HuH-7 (cell line): ENCODE measurements around the gene TSHZ2.
"Not testable (repeated sequence)": the region's sequence is repeated elsewhere in the genome, so short reads cannot be mapped to it uniquely, and the experiment has no call there.

Source experiments
- DNase-seq: peaks from one replicate; pipeline ENCODE4 v3.0.0; 2011; ENCODE audit warnings: low spot score

Gene TSHZ2

GRCh38 chr20:52996130-52996529, 24.0 kb downstream of the TSHZ2 start:
- no peak for DNase-seq

DNA sequence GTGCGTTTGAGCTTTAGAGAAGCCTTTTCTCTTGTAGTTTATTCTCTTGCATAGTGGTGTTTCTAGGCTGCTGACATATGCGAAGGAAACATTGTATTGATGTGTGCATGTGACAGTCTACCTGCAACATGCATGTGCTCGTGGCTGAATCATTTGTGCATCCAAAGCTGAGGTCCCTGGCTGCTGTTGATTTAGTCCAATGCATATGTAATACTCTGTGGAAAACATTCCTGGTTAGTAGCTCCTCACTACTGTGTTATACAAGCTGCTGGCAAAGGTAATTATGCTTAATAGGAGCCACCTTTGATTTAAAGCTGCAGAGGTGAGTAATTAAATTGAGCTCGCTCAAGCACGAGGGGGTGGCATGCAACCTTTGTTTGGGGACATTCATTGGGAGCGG, 24.5 kb downstream of the TSHZ2 start:
- DNase-seq, result no peak

DNA sequence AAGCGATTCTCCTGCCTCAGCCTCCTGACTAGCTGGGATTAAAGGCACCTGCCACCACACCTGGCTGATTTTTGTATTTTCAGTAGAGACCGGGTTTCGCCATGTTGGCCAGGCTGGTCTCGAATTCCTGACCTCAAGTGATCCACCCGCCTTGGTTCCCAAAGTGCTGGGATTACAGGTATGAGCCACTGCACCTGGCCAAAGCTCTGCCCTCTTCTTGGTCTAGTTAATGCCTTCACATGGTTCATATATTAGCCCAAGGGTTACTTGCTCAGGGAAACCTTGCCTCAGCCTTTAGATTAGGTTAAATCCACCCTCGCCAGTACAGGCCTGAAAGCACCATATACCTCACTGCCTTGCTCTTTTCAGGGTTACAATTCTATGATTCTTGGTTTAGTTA, 26.1 kb downstream of the TSHZ2 start:
- no peak for DNase-seq

GRCh38 chr20:52999040-52999439, 26.9 kb downstream of the TSHZ2 start:
- DNase-seq, result no peak

DNA sequence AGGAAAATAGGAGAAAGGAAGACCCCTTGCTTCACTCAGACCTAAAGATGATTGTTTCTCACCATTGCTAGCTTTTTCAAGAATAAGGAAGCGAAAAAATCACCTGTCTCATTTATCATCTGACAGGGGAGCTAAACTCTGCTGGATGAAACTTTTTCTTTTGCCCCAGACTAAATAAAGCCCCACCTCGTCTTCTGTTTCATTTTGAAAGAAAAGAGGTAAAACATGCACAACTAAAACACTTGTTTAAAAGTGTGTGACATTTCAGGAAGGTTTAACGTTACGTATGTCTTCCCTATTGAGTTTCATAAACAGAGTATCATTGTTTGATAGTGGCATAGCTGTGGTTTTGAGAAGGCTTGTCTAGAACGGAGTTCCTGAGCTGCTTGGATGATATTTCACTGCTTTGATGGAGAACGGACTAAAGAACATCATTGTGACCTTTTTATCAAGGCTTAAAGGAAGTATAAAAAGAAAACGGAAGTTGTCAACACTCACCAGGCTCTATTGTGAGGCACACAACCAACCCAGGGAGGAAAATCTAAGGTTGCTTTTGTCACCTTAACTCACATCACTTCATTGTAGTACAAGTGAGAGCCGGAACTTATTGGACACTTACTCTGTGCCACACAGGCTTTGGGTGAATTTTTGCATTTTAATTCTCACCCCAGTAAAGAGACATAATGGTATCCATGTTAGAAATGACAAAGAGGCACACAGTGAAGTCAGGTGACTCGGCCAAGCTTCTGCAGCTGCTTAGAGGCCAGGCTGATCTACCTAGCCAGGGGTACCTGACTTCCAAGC, 29.5 kb downstream of the TSHZ2 start:
- no peak for DNase-seq

DNA sequence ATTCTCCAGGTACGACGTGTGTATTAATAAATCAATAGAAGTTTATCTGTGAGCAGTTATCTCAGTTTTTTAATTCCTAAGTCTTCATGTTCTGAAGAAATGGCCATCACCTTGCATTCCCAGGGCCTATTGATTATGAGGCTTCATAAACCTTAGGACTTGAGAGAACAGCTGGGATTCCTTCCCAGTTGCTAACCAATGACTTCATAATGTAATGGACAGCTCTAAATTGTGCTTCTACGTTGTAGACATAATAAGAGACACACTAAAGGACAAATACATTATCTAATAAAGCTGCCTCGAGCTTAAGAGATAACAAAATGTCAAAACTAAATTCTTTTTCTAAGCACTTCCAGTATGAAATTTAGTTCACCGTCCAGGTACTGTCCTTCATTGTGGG, 30.6 kb downstream of the TSHZ2 start:
- no peak for DNase-seq

GRCh38 chr20:53003420-53004154, 31.4 kb downstream of the TSHZ2 start:
- DNase-seq, result no peak

DNA sequence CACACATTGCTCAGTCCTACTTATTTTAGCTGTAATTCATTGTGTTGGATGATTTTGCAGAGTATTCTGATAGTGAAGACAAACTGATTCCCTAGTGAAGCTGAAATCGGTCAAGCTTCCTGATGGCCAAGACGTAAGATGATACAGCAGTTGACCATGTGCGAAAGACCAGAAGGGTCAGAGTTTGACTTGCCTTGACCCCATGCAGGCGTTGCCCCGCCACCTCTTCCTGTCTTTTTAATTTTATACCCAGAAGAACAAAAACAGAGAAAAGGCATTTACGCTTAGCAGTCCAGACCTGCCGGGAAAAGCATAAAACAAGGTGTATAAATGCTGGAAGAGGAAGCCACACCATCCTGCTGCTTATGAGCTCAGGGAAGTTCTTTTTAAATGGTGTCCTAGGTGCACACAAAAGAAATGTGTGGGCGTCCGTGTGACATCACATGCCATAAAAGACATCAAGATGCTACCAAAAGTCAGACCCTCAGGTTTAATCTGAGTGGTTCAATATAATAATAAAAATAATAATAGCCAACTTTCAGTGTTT, 32.2 kb downstream of the TSHZ2 start:
- DNase-seq, result no peak

DNA sequence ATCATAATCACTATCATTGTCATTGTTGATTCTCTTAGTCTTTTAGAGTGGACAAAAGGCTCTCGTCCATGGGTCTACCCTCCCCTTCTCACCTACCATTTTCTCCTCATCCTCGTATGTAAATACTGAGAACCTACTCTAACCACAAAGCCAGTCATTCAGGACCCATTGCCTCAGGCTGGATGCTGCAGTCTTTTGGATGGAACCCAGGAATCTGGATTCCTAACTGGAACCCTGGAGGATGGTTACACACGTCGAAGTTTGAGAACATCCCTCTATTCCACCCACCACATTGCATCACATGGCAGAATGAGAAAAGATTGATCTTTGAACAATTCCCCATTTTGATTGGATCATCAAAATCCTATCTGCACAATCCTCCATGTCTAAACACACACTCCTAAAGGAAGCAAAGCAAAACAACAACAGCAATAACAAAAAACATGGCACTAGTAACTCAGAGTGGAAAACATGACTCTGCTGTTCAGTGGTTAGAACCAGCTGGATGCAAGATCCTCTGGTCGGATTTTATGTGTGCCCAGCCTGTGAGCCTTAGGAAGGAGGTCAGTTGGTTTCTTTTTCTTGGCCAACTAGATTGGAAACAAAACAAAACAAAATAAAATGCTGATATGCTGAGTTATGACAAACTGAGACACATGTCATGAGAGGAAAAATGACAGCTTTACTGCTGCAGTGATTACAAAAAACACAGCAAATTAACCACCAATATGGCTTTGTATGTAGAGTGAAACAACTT, 38.0 kb downstream of the TSHZ2 start:
- DNase-seq, result no peak

DNA sequence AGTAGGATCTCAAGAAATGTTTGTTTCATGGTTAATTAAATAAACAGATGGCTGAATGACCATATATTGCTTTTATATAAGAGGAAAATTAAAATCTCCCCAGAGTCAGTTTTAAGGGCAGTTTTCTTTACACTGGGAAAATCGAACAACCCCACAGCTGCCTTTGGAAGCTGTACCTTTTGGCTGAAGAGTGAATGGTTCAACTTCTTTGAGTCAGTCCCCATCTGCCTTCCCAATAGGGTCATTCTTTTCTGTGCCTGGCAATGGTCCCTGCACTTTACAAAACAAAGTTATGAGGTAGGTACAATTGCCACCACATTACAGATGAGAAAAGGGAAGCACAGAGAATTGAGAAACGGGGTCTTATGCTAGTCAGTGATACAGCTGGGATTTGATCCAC, 39.5 kb downstream of the TSHZ2 start:
- no peak for DNase-seq

GRCh38 chr20:53013183-53013582, 41.0 kb downstream of the TSHZ2 start:
- DNase-seq, result no peak

- no peak for DNase-seq
Observed at GRCh38 chr20:53013847-53014246, 41.7 kb downstream of the TSHZ2 start.

DNA sequence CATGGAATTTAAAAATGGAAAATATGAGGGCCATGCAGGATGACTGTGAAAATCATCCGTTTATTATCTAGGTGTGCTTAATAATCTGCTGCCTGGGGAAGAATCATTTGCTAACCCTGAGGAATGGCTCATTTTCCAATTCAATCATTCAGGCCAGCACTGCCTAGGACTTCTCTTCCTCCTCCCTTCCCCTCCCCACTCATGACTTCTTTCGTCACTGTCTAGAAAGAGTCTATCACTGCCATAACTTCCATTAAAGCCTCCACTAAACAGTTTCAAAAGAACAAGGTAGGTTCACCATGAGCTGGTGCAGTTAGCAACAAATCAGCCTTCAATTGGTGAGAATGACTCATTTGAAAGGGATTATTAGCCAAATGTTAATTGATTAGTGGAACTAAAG, 43.9 kb downstream of the TSHZ2 start:
- DNase-seq, result no peak

DNA sequence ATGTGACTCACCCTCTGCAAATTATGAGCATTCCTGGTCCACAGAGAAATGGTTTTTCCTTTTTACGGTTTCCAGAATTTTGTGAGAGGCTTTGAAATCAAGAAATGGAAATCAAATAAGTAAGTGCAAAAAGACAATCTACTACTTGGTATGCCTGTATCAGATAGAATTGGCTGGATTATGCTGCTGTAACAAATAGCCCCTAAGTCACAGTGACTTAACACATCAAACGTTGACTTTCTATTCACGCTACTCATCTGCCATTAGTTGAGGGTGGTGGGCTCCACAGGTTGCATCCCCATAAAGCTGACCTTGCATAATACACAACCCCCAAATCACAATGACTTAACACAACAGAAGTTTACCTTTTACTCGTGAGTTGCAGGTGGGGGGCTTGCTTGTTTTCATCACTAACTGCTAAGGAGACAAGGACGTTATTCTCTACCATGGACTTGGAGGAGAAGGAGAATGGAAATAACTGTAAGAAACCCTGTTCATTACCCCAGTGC, 44.4 kb downstream of the TSHZ2 start:
- DNase-seq, result no peak

DNA sequence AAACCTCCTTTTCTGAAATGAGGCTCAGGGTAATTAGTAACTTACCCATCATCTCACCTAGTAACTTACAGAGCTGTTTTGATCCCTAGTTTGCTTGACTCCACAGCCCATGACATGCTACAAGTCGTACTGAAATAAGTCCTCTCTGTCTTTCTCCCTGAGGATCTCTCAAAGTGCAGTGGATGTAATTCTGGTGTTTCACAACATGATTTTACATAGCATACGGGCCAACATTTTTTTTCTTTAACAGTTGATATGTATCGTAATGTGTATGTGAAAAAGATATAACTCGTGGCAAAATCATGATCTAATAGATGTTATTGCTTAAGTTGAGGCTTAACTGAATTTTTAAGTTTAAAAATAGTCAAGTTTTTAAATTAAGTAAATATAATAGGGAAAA, 45.0 kb downstream of the TSHZ2 start:
- no peak for DNase-seq

- DNase-seq, result no peak
Observed at GRCh38 chr20:53019464-53019863, 47.3 kb downstream of the TSHZ2 start.

GRCh38 chr20:53020376-53020775, 48.2 kb downstream of the TSHZ2 start:
- DNase-seq, result no peak

GRCh38 chr20:53020834-53021233, 48.7 kb downstream of the TSHZ2 start:
- DNase-seq, result no peak

DNA sequence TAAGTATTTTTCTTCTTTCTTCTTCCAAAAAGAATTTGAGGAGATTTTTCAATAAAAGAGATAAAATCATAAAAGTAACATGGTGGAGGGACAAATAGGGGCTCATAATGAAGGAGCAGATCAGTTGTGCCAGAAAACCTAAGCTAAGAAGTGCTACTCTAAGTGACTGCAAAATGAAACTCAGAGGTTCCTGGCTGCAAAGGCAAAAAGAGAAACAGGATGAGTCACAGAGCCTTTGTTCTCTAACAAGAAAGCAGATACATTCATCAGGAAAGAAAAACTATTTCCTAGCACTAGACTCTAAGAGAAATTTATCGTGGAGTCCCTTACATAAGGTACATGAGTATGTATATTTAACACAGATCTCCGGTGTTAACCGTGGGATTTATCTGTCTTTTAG, 49.8 kb downstream of the TSHZ2 start:
- DNase-seq, result no peak

DNA sequence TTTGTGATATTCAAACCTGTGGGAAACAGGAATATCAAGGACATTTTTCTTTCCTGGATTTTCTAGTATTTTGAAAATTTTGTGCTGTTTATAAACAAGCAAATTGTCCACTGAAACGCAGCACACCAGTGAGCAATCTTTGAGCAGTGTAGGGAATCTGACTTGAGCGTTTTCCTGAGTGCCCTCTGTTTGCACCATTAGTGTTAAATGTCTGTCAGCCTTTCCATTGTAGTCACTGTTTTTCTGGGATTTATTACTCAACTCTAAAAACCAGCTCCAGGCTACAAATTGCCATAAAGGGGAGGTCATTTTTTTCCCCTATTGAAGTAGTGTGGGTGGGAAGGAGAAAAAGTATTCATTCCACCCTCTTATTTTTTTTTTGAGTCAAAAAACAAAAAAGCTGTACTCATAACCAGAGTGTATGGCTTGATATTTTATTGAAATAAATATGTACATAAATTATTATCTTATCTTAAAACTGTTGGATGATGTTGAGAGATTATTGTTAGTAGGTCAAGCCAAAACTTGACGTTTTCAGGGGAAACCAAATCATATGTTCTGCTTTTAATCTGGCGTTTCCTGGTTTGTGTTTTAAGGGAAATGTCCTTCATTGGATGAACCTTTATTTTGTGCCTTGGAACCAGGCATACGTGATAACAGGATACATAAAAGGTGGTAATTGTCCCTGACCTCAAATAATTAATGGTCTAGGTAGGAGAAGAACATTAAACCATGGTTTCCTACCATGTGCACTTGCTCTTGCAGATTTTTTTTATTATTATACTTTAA, 51.8 kb downstream of the TSHZ2 start:
- DNase-seq, result no peak

DNA sequence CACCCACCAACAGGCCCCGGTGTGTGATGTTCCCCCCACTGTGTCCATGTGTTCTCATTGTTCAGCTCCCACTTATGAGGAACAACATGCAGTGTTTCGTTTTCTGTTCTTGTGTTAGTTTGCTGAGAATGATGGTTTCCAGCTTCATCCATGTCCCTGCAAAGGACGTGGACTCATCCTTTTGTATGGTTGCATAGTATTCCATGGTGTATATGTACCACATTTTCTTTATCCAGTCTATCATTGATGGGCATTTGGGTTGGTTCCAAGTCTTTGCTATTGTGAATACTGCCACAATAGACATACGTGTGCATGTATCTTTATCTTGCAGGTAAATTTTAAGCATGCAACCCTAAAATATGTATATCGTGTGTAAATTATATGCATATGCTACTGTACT, 52.5 kb downstream of the TSHZ2 start:
- DNase-seq, result not testable (repeated sequence)

DNA sequence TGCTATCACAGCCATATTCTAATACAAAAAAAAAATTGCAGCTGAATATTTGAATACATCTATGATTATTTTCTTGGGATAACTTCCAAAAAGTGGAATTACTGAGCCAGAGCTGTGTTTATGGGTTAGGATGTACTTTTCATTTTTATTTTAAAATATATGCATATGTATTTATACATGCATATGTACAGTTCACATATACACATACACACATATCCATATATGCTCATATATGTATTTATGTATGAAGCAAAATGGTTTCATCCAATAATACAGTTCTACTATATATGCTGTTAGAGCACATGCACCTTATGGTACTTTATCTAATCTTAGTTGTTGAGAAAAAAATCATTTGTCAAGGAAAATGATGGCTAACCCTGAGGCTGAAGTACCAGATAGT, 54.9 kb downstream of the TSHZ2 start:
- DNase-seq, result no peak
